GM23248 (cell line): ENCODE measurements around the gene PVR.

ENCODE experiments used
- EZH2 ChIP-seq: fragments of 200-600 bp; sonication (generic); IDR thresholded peaks from 2 replicates; pipeline ENCODE4 v1.6.1; 2018; ENCODE audit warnings: antibody characterized with exemption, mild to moderate bottlenecking; ENCODE audit not compliant: insufficient read depth, poor library complexity, severe bottlenecking
- EZH2phosphoT487 ChIP-seq: fragments of 200-600 bp; sonication (generic); IDR thresholded peaks from 2 replicates; pipeline ENCODE4 v1.6.1; 2018; ENCODE audit warnings: antibody characterized with exemption, moderate library complexity, mild to moderate bottlenecking, low read depth; ENCODE audit not compliant: insufficient read depth

DNA sequence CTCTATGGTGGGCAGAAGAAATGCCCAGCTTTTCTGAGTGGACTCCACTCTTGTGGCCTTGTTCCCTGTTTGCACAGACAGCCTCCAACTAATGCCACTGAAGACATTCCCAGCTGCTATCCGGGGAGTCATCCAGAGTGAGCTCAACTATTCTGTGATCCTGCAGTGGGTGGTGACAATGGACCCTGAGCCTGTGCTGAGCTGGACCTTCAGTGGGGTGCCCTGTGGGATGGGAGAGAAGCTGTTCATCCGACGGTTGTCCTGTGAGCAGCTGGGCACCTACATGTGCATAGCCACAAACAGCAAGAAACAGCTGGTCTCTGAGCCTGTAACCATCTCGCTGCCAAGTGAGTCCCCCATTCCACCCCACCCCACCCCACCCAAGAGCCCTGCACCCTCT is 20.1 kb upstream of the PVR start:
- TF ChIP-seq EZH2: no peak
- no peak for TF ChIP-seq EZH2phosphoT487
